ENCODE data around the gene ALK. TPM values are rescaled to one million over a fixed set of nuclear protein-coding genes. Genes with fewer than 3 reads are reported as not detected.

Gene ALK
- total and polyA plus RNA-seq, 10 of the 15 experiments (the other 5 are each of a cell fraction or from before 2014, with no cell fraction given), result 0.11 TPM; not detected in 9

- Histone ChIP-seq H3K79me2 (ENCODE audit: control insufficient read depth, insufficient read depth, low read length) (no peaks in the 10 kb centered on the region), H3K27me3 (replicated peaks in 1 of 2; ENCODE audit: control insufficient read depth in 2 of 2, insufficient read depth in 2 of 2, low read length in 1 of 2) (no peaks in the 10 kb centered on the region), H3K36me3 (ENCODE audit: control insufficient read depth in 2 of 2, insufficient read depth in 2 of 2, low read length in 1 of 2) (peaks cover 0 to 2% of the 10 kb centered on the region in 2 experiments; a peak in 1 of 4 replicates), H3K4me2 (ENCODE audit: control insufficient read depth, insufficient read depth) (no peak overlapping the region), H2AFZ (ENCODE audit: control insufficient read depth, low read depth, low read length) (no peak overlapping the region), H3K4me1 (ENCODE audit: control insufficient read depth, insufficient read depth, low read length) (no peaks in the 10 kb centered on the region; the same call in 1 of the 2 replicates), H3K9me3 (replicated peaks; ENCODE audit: control insufficient read depth, insufficient read depth, low read length) (peaks cover 3% of the 10 kb centered on the region; the same call in 2 of the 3 replicates), H3K27ac (ENCODE audit: control insufficient read depth, insufficient read depth) (no peak overlapping the region), H3K9ac (ENCODE audit: control insufficient read depth, insufficient read depth, low read length) (no peak overlapping the region), H4K20me1 (ENCODE audit: control insufficient read depth, insufficient read depth) (no peaks in the 10 kb centered on the region), H3K4me3 (no peak overlapping the region)
- 69% methylated on average over 2 of the region's 2 CpGs for WGBS (ENCODE audit: insufficient coverage, insufficient replicate concordance, low lambda C conversion rate, missing lambda C conversion rate)
- ChIA-PET POLR2A (no interaction called here), SMC1A (ENCODE audit: uncharacterized antibody, unreplicated experiment) (no interaction called here), CTCF (no interaction called here), RAD21 (ENCODE audit: unreplicated experiment) (no interaction called here)
- DNase-seq (ENCODE audit: low read depth, low spot score), result no peak
- no peak for TF ChIP-seq SMC3 (IDR thresholded peaks at IDR 0.05; ENCODE audit: borderline replicate concordance, low read length)
- TF ChIP-seq RELB (IDR thresholded peaks at IDR 0.05; ENCODE audit: low read depth), result no peak
- TF ChIP-seq ZNF217 (IDR thresholded peaks at IDR 0.05), result no peak
- no peak for TF ChIP-seq SIN3A (IDR thresholded peaks at IDR 0.05; ENCODE audit: low read depth, low read length)
- ATAC-seq, result no peak
- BruUV-seq (replicated peaks), result no TSS peak
- intact Hi-C loops (cut with micrococcal nuclease; ENCODE audit: unreplicated experiment) (no loop called here), in situ Hi-C loops (cut with MboI) (no loop called here)
- FAIRE-seq, result no peak
Observed at GRCh38 chr2:29187926-29188325, 733.5 kb downstream of the ALK start.

GRCh38 chr2:29186817-29187216, 734.6 kb downstream of the ALK start:
- Histone ChIP-seq H3K4me1 (ENCODE audit: control insufficient read depth, insufficient read depth, low read length) (no peaks in the 10 kb centered on the region; the same call in 1 of the 2 replicates), H3K4me3 (no peak overlapping the region), H3K79me2 (ENCODE audit: control insufficient read depth, insufficient read depth, low read length) (no peaks in the 10 kb centered on the region), H2AFZ (ENCODE audit: control insufficient read depth, low read depth, low read length) (no peak overlapping the region), H3K27ac (ENCODE audit: control insufficient read depth, insufficient read depth) (no peak overlapping the region), H3K36me3 (ENCODE audit: control insufficient read depth in 2 of 2, insufficient read depth in 2 of 2, low read length in 1 of 2) (peaks cover 0 to 2% of the 10 kb centered on the region in 2 experiments; a peak in 1 of 4 replicates), H3K9me3 (replicated peaks; ENCODE audit: control insufficient read depth, insufficient read depth, low read length) (peaks cover 3% of the 10 kb centered on the region; the same call in 2 of the 3 replicates), H3K9ac (ENCODE audit: control insufficient read depth, insufficient read depth, low read length) (no peak overlapping the region), H3K27me3 (replicated peaks in 1 of 2; ENCODE audit: control insufficient read depth in 2 of 2, insufficient read depth in 2 of 2, low read length in 1 of 2) (no peaks in the 10 kb centered on the region), H4K20me1 (ENCODE audit: control insufficient read depth, insufficient read depth) (no peaks in the 10 kb centered on the region), H3K4me2 (ENCODE audit: control insufficient read depth, insufficient read depth) (no peak overlapping the region)
- WGBS (ENCODE audit: insufficient coverage, insufficient replicate concordance, low lambda C conversion rate, missing lambda C conversion rate), result 100% methylated on average over 1 of the region's 1 CpG
- BruUV-seq (replicated peaks), result no TSS peak
- ATAC-seq (no peak), FAIRE-seq (no peak), DNase-seq (ENCODE audit: low read depth, low spot score) (no peak)
- in situ Hi-C loops (cut with MboI) (no loop called here), intact Hi-C loops (cut with micrococcal nuclease; ENCODE audit: unreplicated experiment) (no loop called here)
- TF ChIP-seq CUX1 (IDR thresholded peaks at IDR 0.05; ENCODE audit: insufficient replicate concordance, low read depth, low read length) (no peak), TCF7 (IDR thresholded peaks at IDR 0.05; ENCODE audit: borderline replicate concordance) (no peak), TBL1XR1 (IDR thresholded peaks at IDR 0.05; ENCODE audit: low read depth, low read length) (no peak), BMI1 (IDR thresholded peaks at IDR 0.05; ENCODE audit: borderline replicate concordance) (no peak), SPI1 (IDR thresholded peaks at IDR 0.05; ENCODE audit: borderline replicate concordance, insufficient read depth, low read depth, low read length) (no peak), IRF4 (IDR thresholded peaks at IDR 0.05; ENCODE audit: low read depth, low read length) (no peak)
- ChIA-PET RAD21 (ENCODE audit: unreplicated experiment) (no interaction called here), CTCF (interaction anchor here (1.4 kb wide), 1 partner anchor 71 kb away, joined by 3 read pairs; no protein-coding TSS in a partner anchor), SMC1A (ENCODE audit: uncharacterized antibody, unreplicated experiment) (interaction anchor here (0.7 to 0.8 kb wide), 2 partner anchors 58 to 565 kb away, joined by 3 read pairs; no protein-coding TSS in a partner anchor), POLR2A (no interaction called here)

Measured in GM12878 (cell line).